Skeletal muscle cell (primary cell): Measurements from ENCODE around the gene MUC2.

Experiments
- DNase-seq: peaks from one replicate; pipeline ENCODE4 v3.0.0-alpha.2; 2010; ENCODE audit warnings: low read depth
- H3K4me3 ChIP-seq: 2 replicates; pipeline ENCODE4 v1.5.1; 2011; ENCODE audit warnings: low read depth, mild to moderate bottlenecking, control low read depth, low read length, moderate library complexity

Gene MUC2

DNA sequence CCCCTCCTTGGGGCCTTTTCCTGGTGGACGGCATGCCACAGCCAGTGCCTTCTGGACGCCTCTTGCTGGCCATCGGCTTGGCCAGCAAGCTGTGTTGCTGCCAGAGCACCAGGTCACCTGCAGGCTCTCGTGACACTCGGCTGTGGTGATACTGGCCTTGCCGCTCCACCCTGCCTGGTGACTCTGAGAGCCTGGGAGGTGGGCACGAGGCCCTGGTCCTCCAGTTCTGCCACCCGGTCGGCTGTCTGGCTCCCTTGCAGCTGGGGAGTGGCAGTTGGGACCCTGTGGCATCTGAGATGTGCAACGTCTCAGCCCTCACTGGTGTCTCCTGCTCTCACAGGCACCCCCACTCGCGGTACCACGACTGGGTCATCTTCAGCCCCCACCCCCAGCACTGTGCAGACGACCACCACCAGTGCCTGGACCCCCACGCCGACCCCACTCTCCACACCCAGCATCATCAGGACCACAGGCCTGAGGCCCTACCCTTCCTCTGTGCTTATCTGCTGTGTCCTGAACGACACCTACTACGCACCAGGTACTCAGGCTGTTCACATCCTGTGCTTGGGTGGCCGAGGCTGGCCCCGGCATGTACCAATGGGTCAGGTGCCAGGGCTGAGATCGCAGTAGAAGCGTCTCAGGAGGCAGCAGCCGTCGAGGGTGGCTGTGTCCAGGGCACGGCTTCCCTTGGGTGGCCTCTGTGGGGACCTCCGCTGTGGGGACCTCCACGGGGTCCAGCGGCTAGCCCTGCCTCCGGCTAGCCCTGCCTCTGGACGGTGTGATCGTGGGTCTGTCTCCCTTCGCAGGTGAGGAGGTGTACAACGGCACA is 26.0 kb downstream of the MUC2 start:
- DNase-seq = no peak
- no peak overlapping the region for H3K4me3 ChIP-seq

DNA sequence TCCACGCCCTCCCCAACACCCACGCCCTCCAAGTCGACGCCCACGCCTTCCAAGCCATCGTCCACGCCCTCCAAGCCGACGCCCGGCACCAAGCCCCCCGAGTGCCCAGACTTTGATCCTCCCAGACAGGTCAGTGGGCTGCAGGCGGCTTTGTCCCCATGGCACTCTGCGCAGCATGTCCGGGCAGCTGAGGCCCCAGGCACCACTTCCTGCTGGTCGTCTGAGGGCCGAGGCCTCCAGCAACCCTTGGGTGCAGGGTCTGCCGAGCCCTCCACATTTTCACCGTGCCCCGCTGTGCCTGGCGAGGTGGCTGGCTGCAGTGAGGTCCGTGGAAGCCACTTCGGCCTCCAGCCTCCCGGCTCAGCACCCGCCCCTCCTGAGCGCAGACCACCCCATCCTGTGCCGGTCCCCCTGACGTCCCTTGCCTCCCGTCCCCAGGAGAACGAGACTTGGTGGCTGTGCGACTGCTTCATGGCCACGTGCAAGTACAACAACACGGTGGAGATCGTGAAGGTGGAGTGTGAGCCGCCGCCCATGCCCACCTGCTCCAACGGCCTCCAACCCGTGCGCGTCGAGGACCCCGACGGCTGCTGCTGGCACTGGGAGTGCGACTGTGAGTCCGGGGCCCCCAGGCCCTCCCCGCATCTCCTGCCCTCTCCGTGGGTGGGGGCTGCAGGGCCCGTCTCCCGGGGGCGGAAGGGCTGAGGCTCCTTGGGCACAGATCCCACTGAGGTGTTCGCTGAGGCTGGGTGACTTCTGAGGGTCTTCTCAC is 26.8 kb downstream of the MUC2 start:
- DNase-seq = no peak
- H3K4me3 ChIP-seq = no peak overlapping the region

DNA sequence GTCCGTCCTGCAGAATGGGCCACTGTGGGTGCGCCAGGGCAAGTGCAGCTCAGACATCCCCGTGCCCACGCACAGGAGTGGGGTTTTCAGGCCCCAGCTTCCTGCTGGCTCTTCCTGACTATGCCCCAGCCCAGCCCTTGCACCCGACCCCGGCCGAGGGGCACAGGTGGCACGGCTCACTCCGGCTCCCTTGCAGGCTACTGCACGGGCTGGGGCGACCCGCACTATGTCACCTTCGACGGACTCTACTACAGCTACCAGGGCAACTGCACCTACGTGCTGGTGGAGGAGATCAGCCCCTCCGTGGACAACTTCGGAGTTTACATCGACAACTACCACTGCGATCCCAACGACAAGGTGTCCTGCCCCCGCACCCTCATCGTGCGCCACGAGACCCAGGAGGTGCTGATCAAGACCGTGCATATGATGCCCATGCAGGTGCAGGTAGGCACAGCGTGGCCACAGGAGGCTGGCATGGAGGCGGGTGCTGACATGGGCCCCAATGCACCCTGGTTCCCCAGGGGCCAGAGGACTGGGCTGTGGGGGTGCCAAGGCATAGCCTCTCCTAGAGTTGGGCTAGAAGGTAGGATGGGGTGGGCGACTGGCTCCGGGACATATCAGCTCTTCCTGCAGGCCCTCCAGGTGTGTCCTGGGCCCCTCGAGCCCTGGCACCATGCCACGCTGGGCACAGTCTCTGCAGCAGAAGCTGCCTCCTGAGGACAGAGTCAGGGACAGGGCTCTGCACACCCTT is 27.7 kb downstream of the MUC2 start:
- no peak overlapping the region for H3K4me3 ChIP-seq
- no peak for DNase-seq

DNA sequence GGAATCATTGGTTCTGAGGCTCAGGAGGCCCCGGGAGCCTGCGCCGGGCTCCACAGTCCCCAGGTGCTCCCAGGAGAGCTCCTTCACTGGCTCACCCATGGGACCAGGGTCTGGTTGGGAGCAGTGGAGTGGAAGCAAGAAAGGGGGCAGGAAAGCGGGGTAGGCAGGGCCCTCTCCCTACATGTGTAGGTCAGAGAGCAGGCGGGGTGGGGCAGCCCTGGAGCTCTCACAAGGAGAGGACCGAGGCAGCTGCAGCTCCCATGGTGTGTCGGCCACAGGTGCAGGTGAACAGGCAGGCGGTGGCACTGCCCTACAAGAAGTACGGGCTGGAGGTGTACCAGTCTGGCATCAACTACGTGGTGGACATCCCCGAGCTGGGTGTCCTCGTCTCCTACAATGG is 28.3 kb downstream of the MUC2 start:
- no peak overlapping the region for H3K4me3 ChIP-seq
- DNase-seq = no peak

DNA sequence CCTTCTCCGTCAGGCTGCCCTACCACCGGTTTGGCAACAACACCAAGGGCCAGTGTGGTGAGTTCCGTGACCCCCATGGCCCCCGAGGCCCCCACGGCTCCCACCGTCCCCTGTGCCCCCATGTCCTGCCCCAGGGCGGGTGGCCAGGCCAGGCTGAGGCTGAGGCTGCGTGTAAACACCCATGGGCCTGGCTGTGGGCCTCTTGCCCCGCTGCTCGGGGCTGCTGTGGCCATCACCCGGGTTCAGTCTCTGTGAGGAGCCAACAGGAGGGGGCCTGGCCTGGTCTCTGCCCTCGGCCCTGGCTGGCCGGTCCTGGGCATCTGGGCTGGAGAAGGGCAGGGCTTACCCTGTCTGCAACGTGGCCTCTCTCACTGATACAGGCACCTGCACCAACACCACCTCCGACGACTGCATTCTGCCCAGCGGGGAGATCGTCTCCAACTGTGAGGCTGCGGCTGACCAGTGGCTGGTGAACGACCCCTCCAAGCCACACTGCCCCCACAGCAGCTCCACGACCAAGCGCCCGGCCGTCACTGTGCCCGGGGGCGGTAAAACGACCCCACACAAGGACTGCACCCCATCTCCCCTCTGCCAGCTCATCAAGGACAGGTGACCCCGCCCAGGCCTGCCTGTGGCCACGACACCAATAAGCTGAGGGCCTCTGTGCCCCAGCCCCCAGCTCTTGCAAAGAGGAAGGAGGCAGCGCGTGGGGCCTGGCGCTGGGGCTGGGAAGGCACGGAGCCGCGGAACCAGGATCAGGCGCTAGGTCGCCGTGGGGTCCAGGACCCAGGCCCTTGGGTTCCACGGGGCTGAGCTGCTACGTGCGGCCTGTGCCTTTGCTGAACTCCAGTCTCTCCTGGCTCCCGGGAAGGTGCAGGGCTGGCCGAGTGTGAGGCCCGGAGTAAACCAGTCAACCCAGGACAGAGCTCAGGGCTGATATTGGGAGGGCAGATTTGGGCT is 29.0 kb downstream of the MUC2 start:
- DNase-seq = no peak
- H3K4me3 ChIP-seq = no peak overlapping the region

DNA sequence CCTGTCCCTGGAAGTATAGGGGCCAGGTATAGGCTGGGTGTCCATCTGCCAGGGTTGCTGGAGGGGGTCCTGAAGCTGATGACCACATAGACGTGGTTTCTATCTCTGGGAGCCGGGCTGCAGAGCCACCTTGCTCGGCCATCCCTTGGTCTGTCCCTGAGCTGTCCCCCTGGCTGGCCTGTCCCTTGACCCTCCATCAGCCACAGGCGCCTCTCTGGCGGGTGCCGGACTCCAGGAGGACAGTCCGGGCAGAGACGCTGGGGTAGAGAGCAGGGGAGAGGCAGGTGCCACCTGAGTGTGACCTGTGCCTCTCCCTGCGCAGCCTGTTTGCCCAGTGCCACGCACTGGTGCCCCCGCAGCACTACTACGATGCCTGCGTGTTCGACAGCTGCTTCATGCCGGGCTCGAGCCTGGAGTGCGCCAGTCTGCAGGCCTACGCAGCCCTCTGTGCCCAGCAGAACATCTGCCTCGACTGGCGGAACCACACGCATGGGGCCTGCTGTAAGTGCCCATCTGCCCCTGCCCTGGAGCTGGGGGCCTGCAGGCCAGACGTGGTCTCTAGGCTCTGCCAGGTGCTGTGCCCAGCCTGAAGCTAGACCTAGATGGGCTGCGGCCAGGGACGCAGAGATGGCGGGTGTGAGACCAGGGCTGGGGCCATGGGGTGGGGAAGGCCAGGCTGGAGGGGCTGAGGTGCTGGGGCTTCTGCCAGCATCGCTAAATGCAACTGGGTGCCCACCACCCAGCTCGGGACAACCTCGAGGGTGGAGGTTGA is 29.9 kb downstream of the MUC2 start:
- no peak for DNase-seq
- H3K4me3 ChIP-seq = no peak overlapping the region

DNA sequence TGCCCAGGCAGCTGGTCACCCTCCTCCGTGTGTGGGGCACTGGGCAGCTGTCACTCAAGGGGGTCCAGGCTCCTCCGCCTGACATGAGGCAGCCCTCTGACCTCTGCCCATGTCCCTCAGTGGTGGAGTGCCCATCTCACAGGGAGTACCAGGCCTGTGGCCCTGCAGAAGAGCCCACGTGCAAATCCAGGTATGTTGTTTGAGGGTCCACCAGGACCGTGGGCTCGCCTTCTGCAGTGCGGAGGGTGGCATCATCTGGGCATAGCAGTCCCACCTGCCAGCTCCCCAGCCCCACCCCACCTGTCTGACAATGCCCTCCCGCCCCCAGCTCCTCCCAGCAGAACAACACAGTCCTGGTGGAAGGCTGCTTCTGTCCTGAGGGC is 30.5 kb downstream of the MUC2 start:
- no peak overlapping the region for H3K4me3 ChIP-seq
- no peak for DNase-seq

DNA sequence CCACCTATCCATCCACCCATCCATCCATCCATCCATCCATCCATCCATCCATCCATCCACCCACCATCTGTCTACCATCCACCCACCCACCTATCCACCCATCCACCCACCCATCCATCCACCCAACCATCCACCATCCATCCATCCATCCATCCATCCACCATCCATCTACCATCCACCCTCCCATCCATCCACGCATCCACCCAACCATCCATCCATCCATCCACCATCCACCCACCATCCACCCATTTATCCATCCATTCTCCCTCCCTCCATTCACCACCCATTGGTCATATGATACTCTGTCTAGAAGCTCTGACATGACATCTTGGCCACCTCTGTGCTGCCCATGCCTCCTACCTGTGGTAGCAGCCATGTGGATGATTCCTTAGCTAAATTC is 31.7 kb downstream of the MUC2 start:
- H3K4me3 ChIP-seq = no peak overlapping the region
- DNase-seq = no peak

DNA sequence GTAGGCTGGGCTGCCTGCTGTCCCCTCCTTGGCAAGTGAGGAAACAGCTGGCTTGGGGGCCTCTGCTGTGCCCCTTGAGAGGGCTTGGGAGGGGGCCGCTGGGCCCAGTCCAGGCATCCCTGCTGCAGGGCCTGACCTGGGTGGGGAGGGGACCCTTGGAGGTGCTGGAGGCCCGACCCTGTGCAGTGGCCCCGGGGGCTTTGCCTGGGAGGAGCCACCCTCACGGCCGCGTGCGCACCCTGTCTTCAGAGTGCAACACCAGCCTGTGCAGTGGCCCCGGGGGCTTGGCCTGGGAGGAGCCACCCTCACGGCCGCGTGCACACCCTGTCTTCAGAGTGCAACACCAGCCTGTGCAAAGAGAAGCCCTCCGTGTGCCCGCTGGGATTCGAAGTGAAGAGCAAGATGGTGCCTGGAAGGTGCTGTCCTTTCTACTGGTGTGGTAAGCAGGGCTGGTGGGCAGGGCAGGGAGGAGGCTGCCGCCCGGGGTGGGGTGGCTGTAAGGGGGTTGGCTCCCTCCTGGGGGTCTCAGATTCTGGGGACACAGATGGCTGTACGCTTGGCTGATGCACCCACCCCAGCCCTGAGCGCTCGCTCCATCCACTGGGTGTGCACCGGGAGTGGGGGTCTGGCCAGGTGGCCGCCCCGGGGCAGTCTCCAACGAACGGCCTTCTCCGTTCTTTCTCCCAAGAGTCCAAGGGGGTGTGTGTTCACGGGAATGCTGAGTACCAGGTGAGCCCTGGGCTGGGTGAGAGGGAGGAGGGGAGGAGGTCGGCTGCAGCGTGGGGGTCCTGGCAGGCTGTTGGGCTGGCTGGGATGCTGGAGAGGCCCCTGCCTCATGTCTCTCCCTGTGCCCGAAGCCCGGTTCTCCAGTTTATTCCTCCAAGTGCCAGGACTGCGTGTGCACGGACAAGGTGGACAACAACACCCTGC is 32.9 kb downstream of the MUC2 start:
- no peak overlapping the region for H3K4me3 ChIP-seq
- no peak for DNase-seq

DNA sequence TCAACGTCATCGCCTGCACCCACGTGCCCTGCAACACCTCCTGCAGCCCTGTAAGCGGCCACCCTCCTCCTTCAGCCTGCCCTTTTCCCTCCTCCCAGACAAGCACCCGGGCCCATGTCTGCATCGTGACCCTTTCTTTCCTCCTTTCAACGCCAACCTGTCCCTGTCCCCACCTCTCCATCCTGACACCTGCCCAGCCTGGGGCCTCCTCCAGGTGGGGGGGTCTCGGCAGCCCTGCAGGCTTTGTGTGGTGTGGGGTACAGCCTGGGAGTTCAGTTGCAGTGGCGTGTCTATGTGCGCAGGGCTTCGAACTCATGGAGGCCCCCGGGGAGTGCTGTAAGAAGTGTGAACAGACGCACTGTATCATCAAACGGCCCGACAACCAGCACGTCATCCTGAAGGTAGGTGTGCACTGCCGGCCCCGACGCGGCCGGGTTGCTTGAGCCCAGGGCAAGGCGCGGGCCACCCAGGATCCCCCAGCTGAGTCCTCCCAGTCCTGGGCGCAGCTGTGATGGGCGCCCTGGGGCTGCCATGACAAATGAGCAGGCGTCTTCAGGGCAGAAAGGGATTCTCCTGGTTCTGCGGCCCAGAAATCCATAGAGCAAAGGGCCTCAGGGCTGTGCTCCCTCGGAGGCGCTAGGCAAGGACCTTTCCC is 33.7 kb downstream of the MUC2 start:
- H3K4me3 ChIP-seq = no peak overlapping the region

DNA sequence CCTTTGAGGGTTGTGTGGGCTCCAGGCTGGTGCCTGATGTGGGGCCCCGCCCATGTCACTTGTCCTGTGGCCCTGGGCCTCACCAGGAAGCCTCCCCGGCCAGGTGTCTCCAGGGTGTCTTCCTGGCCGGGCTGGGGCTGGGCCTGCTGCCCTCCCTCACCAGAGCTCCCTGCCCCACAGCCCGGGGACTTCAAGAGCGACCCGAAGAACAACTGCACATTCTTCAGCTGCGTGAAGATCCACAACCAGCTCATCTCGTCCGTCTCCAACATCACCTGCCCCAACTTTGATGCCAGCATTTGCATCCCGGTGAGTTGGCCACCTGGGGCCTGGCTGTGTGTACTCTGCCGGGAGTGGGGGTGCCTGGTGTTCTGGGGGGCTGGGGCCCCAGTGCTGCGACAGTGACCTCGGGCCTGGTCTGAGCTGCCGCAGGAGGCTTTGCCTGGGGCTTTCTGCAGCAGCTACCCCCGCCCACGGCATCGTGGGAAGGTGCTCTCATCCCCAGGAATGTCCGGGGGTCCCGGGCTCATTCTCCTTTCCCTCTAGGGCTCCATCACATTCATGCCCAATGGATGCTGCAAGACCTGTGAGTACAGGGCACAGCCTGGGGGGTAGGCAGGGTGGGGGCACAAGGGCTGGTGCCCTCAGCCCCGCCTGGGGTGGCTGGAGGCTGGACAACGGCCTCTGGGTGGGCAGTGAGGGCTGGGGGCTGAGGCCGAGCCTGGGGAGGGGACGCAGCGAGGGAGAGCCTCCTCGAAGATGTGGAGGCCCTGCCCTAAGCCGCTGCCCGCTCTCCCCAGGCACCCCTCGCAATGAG is 34.6 kb downstream of the MUC2 start:
- no peak overlapping the region for H3K4me3 ChIP-seq
- DNase-seq = no peak

More for the DNA sequence above, 33.7 kb downstream of the MUC2 start:
- DNase-seq = no peak

DNA sequence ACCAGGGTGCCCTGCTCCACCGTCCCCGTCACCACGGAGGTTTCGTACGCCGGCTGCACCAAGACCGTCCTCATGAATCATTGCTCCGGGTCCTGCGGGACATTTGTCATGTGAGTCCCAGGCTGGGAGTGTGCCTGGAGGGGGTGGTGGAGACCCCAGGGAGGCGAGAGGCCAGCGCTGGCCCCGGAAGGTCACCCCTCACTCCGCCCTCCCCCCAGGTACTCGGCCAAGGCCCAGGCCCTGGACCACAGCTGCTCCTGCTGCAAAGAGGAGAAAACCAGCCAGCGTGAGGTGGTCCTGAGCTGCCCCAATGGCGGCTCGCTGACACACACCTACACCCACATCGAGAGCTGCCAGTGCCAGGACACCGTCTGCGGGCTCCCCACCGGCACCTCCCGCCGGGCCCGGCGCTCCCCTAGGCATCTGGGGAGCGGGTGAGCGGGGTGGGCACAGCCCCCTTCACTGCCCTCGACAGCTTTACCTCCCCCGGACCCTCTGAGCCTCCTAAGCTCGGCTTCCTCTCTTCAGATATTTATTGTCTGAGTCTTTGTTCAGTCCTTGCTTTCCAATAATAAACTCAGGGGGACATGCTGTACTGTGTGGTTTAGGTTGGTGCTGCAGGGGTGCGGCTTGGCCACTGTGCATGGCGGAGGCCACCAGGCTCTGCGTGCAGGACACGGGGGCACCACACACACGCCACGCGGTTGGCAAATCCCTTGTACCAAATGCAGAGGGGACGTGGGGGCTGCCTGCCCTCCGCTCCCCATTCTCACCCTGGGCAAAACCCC is 35.4 kb downstream of the MUC2 start:
- DNase-seq = no peak
- no peak overlapping the region for H3K4me3 ChIP-seq

DNA sequence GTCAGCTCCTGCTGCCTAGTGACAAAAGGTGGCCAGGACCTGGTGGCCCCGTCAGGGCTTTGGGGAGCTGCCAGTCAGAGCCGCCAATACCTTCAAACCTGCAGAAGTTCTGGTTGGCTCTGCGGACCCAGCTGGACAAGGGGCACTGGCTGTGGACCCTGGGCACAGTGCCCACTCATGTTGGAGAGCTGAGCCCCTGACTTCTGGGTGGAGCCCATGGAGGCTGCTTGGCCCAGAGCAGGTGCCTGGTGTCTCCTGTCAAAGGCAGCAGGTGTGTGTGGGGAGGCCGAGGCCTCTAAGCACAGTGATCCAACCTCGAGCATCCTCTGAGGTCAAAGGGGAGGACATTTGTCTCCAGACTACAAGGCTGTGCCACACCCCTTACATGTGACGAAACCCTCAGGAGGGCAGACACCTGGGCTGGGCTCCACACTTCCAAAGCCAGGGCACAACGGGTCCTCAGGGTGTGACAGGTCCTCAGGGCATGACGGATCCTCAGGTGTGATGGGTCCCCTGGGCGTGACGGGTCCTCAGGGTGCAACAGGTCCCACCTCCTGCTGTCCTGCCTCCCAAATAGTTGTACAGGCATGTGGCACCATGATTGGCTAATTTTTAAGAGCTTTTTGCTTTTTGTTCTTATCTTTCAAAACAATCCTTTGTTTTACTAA is 37.0 kb downstream of the MUC2 start:
- no peak for DNase-seq
- H3K4me3 ChIP-seq = no peak overlapping the region

DNA sequence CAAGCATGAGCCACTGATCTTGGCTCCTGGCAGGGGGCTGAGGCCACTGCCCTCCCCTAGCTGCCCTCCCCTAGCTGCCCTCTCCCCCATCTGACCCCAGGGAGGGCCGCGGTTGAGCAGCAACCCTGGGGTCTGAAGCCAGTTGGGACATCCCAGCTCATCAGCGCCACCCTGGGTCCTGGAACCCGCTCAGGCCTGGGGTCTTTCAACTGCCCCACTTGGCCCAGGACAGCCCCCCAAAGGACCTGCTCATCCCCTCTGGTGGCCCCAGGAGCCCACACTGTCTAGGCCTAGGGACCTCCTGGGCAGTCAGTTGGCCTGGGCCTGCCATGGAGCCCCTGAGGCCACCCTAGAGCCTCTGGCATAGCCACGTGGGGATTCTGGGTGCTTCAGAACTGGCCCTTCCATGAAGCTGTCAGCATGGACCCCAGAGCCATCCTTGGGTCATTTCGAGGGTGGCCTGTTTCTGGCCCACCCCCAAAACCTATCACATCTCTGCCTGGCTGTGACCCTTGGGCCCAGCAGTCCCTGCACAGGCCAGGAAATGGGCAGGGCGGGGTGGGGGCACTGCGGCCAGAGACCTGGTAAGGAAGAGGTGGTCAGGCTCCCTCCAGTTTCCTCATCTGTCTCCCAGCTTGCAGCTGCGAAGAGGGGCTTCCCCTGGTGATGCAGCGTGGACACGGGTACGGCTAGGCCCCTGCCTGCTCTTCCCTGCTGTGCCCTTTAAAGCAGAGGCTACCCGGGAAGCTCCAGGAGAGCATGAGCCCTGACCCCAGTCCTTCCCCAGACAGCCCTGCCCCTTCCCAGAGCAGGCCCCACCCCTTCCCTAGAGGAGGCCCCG is 37.9 kb downstream of the MUC2 start:
- DNase-seq = no peak

More for the DNA sequence above, 37.9 kb downstream of the MUC2 start:
- no peak overlapping the region for H3K4me3 ChIP-seq
